ENCODE measurements around the gene TEX36.
"Not testable (repeated sequence)": the region's sequence is repeated elsewhere in the genome, so short reads cannot be mapped to it uniquely, and the experiment has no call there.

Gene TEX36, protein sequence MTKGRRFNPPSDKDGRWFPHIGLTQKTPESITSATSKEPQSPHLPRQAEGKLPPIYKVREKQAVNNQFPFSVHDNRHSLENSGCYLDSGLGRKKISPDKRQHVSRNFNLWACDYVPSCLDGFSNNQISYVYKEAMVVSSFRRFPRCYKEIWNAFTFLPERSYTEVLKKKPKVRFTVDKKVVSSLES

DNA sequence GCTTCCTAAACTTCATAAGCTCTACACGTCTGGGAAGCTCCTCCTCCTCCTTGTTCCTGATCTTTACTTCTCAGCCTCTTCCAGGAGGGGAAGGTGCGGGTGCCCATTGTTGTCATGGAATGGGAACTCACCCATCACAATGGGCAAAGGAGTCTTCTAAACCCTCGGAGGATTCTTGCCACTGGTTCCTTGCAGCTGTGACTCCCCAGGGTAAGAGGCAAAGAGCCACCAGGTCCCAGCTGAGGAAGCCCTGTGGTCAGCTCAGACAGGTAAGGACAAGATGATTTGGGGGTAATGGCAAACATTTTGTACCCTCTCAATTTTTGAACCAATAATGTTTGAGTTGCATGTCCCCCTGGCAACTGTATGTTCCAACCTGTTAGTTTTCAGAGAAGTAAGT, at the start of gene TEX36:
TSS of gene TEX36 (minus strand) at position 101 of the 400 bp plus-strand sequence. CDS start 174 bp downstream, outside the sequence.
- no peak within 1 kb of the TSS for H3K27ac ChIP-seq (ENCODE audit: low read length)
- peaks cover 0 to 2% of the 10 kb centered on the region in 2 donors for H3K27me3 ChIP-seq (ENCODE audit: control insufficient read depth in 1 of 2, insufficient read depth in 2 of 2, low read length in 2 of 2)
- no peaks in the 10 kb centered on the region for H3K36me3 ChIP-seq (ENCODE audit: control insufficient read depth in 2 of 2, insufficient read depth in 2 of 2, low read length in 2 of 2)
- no peaks in the 10 kb centered on the region for H3K9me3 ChIP-seq (ENCODE audit: control insufficient read depth in 2 of 2, low read length in 2 of 2)
- no peak within 1 kb of the TSS for H3K4me3 ChIP-seq (ENCODE audit: low read length in 2 of 2)
- H3K9ac ChIP-seq (ENCODE audit: low read length in 2 of 2): no peak within 1 kb of the TSS
- peaks cover 3% of the 10 kb centered on the region for H3K4me1 ChIP-seq (ENCODE audit: control insufficient read depth, insufficient read depth, low read length)

DNA sequence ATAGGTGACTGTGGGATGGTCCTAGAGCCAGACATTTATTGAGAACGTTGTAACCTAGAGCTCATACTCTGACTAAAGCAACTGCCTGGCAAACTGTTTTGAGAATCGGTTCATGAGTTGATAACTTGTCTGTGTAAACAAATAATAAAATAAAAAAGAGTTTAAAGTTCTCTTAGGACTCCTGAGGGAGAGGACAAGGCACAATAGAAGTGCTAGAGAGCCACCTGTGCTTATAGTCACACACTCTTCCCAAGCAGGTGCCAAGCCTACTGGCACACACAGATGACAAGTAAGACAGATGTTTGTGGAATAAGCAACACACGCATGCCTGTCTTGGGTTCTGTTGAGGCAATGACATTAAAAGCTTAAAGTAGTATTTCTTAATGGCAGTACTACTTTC, 44.5 kb upstream of the TEX36 start:
- Histone ChIP-seq H3K27ac (ENCODE audit: low read length) (no peak overlapping the region), H3K36me3 (ENCODE audit: control insufficient read depth in 2 of 2, insufficient read depth in 2 of 2, low read length in 2 of 2) (peaks cover 67 to 80% of the 10 kb centered on the region in 2 donors), H3K4me3 (ENCODE audit: low read length in 2 of 2) (no peak overlapping the region), H3K9me3 (ENCODE audit: control insufficient read depth in 2 of 2, low read length in 2 of 2) (no peaks in the 10 kb centered on the region), H3K27me3 (ENCODE audit: control insufficient read depth in 1 of 2, insufficient read depth in 2 of 2, low read length in 2 of 2) (no peaks in the 10 kb centered on the region), H3K4me1 (ENCODE audit: control insufficient read depth, insufficient read depth, low read length) (no peaks in the 10 kb centered on the region), H3K9ac (ENCODE audit: low read length in 2 of 2) (no peak overlapping the region)

DNA sequence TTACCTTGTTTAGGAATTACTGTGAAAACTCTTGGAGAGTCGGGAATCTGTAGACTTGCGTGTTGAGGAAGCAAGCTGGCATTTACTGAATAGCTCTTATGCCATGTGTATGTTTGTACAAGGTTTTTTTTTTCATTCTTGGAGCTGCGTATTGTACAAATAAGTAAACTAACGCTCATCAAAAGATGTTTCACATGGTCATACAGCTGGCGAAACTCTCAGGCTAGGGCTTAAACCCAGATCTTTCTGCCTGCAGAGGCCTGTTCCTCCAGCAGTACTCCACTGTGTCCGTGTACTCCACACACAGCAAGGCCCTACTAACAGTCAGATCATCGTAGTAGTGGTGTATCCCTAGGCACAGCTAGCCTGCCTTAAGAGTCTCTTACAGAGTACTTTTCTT, 44.0 kb upstream of the TEX36 start:
- H3K36me3 ChIP-seq (ENCODE audit: control insufficient read depth in 2 of 2, insufficient read depth in 2 of 2, low read length in 2 of 2): peaks cover 65 to 80% of the 10 kb centered on the region in 2 donors
- H3K9me3 ChIP-seq (ENCODE audit: control insufficient read depth in 2 of 2, low read length in 2 of 2): no peaks in the 10 kb centered on the region
- no peak overlapping the region for H3K9ac ChIP-seq (ENCODE audit: low read length in 2 of 2)
- H3K27me3 ChIP-seq (ENCODE audit: control insufficient read depth in 1 of 2, insufficient read depth in 2 of 2, low read length in 2 of 2): no peaks in the 10 kb centered on the region
- H3K4me3 ChIP-seq (ENCODE audit: low read length in 2 of 2): no peak overlapping the region
- H3K27ac ChIP-seq (ENCODE audit: low read length): no peak overlapping the region
- H3K4me1 ChIP-seq (ENCODE audit: control insufficient read depth, insufficient read depth, low read length): no peaks in the 10 kb centered on the region

DNA sequence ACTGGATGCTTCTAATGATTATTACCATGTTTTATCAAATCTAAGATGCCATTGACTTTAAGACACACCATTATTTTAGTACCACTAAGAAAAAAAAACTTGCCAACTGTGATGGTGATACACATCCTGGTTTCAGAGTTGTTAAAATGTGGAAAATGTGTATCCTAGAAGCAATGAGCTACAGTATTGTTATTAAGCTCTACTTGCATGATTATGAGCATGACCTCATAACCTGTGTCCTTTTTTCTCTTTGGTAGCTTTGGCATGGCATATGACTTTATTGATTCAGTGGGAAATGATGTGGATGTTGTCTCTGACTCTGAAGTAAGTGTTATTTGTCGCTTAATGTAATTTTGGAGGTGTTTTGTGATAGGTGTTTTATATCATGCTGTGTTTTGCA, 39.8 kb upstream of the TEX36 start:
- H3K9ac ChIP-seq (ENCODE audit: low read length in 2 of 2): no peak overlapping the region
- peaks cover 39 to 50% of the 10 kb centered on the region in 2 donors for H3K36me3 ChIP-seq (ENCODE audit: control insufficient read depth in 2 of 2, insufficient read depth in 2 of 2, low read length in 2 of 2)

DNA sequence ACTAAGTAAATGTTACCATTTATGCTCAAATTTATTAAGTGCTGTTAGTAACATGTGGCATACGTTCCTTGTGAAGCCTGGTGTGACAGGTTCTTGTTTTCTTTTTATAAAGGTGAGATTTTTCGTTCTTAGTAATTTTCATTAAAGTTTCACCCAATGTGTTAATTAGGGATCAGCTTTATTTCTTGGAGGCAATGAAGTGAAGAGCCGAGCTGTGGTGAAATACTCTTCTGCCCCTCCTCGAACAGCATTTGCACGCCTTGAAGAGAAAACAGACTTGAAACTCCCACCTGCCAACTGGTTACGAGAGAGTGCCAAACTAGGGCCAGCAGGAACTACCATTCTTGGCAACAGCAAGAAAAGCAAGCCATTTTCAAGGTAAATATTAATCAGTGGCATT, 38.1 kb upstream of the TEX36 start:
- Histone ChIP-seq H3K27me3 (ENCODE audit: control insufficient read depth in 1 of 2, insufficient read depth in 2 of 2, low read length in 2 of 2) (no peaks in the 10 kb centered on the region), H3K4me1 (ENCODE audit: control insufficient read depth, insufficient read depth, low read length) (peaks cover 18% of the 10 kb centered on the region), H3K27ac (ENCODE audit: low read length) (no peak overlapping the region), H3K36me3 (ENCODE audit: control insufficient read depth in 2 of 2, insufficient read depth in 2 of 2, low read length in 2 of 2) (peaks cover 27 to 36% of the 10 kb centered on the region in 2 donors), H3K4me3 (ENCODE audit: low read length in 2 of 2) (no peak overlapping the region), H3K9ac (ENCODE audit: low read length in 2 of 2) (no peak overlapping the region), H3K9me3 (ENCODE audit: control insufficient read depth in 2 of 2, low read length in 2 of 2) (no peaks in the 10 kb centered on the region)

More for the DNA sequence above, 39.8 kb upstream of the TEX36 start:
- H3K27me3 ChIP-seq (ENCODE audit: control insufficient read depth in 1 of 2, insufficient read depth in 2 of 2, low read length in 2 of 2): no peaks in the 10 kb centered on the region
- peaks cover 18% of the 10 kb centered on the region for H3K4me1 ChIP-seq (ENCODE audit: control insufficient read depth, insufficient read depth, low read length)
- no peak overlapping the region for H3K4me3 ChIP-seq (ENCODE audit: low read length in 2 of 2)
- no peaks in the 10 kb centered on the region for H3K9me3 ChIP-seq (ENCODE audit: control insufficient read depth in 2 of 2, low read length in 2 of 2)
- H3K27ac ChIP-seq (ENCODE audit: low read length): no peak overlapping the region

DNA sequence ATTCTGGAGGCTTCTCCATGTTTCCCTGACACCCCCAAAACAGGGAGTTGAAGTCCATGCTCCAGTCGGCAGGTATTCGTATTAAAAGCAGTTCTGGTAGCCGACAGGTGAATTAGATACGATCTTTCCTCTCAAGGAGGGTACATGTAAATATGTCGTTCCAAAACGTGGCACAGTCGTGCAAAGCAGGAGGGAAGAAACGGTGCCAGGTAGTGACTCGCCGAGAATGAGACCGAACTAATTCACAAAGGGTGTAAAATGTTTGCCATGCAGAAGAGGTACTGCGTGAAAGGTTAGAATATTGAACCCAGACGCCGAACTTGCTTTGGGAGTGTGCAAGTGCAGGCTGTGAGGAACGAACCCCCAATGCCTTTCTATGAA, 37.0 kb upstream of the TEX36 start:
- H3K4me1 ChIP-seq (ENCODE audit: control insufficient read depth, insufficient read depth, low read length): peaks cover 18% of the 10 kb centered on the region
- peak overlapping the region; percentile 89 to 99 for H3K9ac ChIP-seq (ENCODE audit: low read length in 2 of 2)
- H3K9me3 ChIP-seq (ENCODE audit: control insufficient read depth in 2 of 2, low read length in 2 of 2): no peaks in the 10 kb centered on the region
- H3K36me3 ChIP-seq (ENCODE audit: control insufficient read depth in 2 of 2, insufficient read depth in 2 of 2, low read length in 2 of 2): peaks cover 19 to 28% of the 10 kb centered on the region in 2 donors
- H3K27me3 ChIP-seq (ENCODE audit: control insufficient read depth in 1 of 2, insufficient read depth in 2 of 2, low read length in 2 of 2): no peaks in the 10 kb centered on the region
- H3K27ac ChIP-seq (ENCODE audit: low read length): peak overlapping the region; percentile 84
- peak overlapping the region; percentile 94 to 99 for H3K4me3 ChIP-seq (ENCODE audit: low read length in 2 of 2)

DNA sequence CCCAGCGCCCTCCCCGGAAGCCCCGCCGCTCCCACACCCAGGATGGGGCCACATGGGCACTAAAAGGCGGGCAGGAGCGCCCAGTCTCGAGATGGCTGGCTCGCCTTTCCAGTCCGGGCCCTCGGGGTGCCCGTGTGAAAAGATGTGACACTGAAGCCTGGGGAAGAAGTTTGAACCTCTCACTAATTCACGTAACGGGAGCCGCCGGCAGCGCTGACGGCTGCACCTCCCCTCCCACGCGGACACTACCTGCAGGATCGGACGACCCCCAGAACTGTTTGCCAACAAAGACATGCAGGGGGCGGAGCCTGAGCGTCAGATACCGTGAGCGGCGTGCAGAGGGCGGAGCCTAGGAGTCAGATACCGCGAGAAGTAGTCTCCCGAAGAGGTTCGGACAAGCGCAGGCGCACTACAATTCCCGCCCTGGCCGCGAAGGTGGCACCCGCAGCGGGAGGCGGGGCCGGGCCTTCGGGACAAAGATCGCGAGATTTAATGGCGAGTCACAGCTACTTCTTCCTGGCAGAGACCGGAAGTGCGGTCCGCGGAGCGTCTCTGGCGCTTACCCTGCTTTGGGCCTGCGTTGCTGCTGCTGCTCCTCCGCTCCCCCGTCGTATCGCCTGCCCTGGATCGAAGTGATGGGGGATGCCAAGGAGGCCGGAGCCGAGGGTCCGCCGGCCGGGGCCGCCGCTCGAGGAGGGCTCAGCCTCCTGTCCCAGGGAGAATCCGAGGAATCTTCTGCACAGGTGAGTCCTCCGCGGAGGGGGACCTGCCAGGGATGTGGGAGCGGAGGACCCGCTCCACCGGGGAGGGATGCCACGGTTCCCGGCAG, 36.4 kb upstream of the TEX36 start, which contains the start of gene EDRF1:
TSS of gene EDRF1 (plus strand) at position 537 of the 829 bp plus-strand sequence. CDS start at position 636, 99 bp downstream.
- peak within 1 kb of the TSS; percentile 90 to 99 for H3K9ac ChIP-seq (ENCODE audit: low read length in 2 of 2)
- peaks cover 13 to 22% of the 10 kb centered on the region in 2 donors for H3K36me3 ChIP-seq (ENCODE audit: control insufficient read depth in 2 of 2, insufficient read depth in 2 of 2, low read length in 2 of 2)
- H3K4me3 ChIP-seq (ENCODE audit: low read length in 2 of 2): peak within 1 kb of the TSS; percentile 94 to 99
- H3K9me3 ChIP-seq (ENCODE audit: control insufficient read depth in 2 of 2, low read length in 2 of 2): no peaks in the 10 kb centered on the region
- H3K27ac ChIP-seq (ENCODE audit: low read length): peak within 1 kb of the TSS; percentile 84
- H3K4me1 ChIP-seq (ENCODE audit: control insufficient read depth, insufficient read depth, low read length): peaks cover 18% of the 10 kb centered on the region
- H3K27me3 ChIP-seq (ENCODE audit: control insufficient read depth in 1 of 2, insufficient read depth in 2 of 2, low read length in 2 of 2): no peaks in the 10 kb centered on the region

DNA sequence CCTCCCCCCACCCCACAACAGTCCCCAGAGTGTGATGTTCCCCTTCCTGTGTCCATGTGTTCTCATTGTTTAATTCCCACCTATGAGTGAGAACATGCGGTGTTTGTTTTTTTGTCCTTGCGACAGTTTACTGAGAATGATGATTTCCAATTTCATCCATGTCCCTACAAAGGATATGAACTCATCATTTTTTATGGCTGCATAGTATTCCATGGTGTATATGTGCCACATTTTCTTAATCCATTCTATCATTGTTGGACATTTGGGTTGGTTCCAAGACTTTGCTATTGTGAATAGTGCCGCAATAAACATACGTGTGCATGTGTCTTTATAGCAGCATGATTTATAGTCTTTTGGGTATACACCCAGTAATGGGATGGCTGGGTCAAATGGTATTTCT, 31.8 kb upstream of the TEX36 start:
- not testable (repeated sequence) for H3K9ac ChIP-seq (ENCODE audit: low read length in 2 of 2); H3K27ac ChIP-seq (ENCODE audit: low read length)

DNA sequence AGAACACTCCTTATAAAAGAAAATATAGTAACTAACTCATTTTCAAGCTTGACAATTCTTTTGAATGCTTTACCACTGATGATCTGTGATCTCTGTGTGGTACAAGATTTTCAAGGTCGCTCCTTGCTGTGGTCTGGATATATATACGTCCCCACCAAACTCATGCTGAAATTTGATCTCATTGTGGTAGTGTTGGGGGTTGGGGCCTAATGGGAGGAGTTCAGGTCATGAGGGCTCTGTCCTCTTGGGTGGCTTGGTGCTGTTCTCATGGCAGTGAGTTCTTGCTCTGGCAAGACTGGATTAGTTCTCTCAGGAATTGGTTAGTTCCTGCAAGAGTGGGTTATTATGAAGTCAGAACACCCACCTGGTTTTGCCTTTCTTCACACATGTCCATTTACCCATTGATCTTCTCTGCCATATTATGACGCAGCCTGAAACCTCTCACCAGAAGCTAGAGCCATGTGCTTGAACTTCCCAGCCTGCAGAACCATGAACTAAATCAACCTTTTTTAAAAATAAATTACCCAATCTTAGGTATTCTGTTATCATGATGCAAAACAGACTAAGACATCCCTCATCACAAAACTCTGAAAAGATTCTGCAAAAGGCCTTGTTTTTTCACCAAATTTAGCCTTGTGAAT, 28.3 kb upstream of the TEX36 start:
- H3K27me3 ChIP-seq (ENCODE audit: control insufficient read depth in 1 of 2, insufficient read depth in 2 of 2, low read length in 2 of 2): no peaks in the 10 kb centered on the region
- no peak overlapping the region for H3K27ac ChIP-seq (ENCODE audit: low read length)
- no peaks in the 10 kb centered on the region for H3K36me3 ChIP-seq (ENCODE audit: control insufficient read depth in 2 of 2, insufficient read depth in 2 of 2, low read length in 2 of 2)
- H3K4me3 ChIP-seq (ENCODE audit: low read length in 2 of 2): no peak overlapping the region
- no peaks in the 10 kb centered on the region for H3K9me3 ChIP-seq (ENCODE audit: control insufficient read depth in 2 of 2, low read length in 2 of 2)
- peaks cover 7% of the 10 kb centered on the region for H3K4me1 ChIP-seq (ENCODE audit: control insufficient read depth, insufficient read depth, low read length)
- H3K9ac ChIP-seq (ENCODE audit: low read length in 2 of 2): no peak overlapping the region

More for the DNA sequence above, 31.8 kb upstream of the TEX36 start:
- not testable (repeated sequence) for H3K36me3 ChIP-seq (ENCODE audit: control insufficient read depth in 2 of 2, insufficient read depth in 2 of 2, low read length in 2 of 2); H3K27me3 ChIP-seq (ENCODE audit: control insufficient read depth in 1 of 2, insufficient read depth in 2 of 2, low read length in 2 of 2); H3K4me1 ChIP-seq (ENCODE audit: control insufficient read depth, insufficient read depth, low read length); H3K9me3 ChIP-seq (ENCODE audit: control insufficient read depth in 2 of 2, low read length in 2 of 2); H3K4me3 ChIP-seq (ENCODE audit: low read length in 2 of 2)

DNA sequence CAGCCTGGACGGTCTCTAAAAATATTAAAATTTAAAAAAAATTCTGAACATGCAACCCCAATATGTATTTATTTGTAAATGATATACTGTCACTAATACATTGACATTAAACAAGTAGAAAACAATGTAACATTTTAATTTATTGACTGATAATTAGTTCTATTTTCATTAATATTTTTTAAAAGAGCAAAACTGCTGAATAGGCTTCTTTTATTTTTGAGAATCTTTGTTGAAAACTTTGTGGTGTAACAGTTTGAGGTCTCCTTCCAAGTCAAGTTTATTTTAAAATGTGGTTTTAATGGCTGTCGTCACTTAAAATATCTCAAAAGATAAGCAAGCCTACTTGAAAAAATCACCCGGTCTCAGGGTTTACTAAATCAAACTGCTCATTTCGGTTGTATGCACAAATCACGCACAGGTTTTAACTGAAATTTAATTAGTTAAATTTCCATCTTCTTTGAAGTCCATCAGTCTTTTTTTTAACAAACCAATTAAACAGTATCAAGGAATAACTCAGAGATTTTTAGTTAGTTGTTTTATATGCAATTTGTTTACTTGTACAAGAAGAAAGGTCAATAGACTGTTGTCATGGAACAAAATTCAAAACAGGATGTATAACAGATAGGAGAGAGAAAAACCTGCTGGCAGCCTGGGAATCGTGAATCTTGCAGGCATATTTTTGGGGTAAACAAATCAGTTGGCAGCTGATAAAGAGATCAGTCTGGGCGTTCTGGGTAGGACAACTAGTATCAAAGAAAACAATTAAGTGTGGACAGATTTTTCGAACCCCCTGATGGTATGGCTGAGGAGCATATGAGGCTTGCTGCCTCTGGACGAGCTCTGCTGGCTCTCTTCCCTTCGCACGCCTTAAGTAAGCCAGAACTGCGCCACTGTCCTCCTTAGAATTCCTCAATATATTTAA, 26.9 kb upstream of the TEX36 start:
- no peaks in the 10 kb centered on the region for H3K27me3 ChIP-seq (ENCODE audit: control insufficient read depth in 1 of 2, insufficient read depth in 2 of 2, low read length in 2 of 2)
- H3K4me1 ChIP-seq (ENCODE audit: control insufficient read depth, insufficient read depth, low read length): peaks cover 7% of the 10 kb centered on the region
- no peak overlapping the region for H3K27ac ChIP-seq (ENCODE audit: low read length)
- H3K36me3 ChIP-seq (ENCODE audit: control insufficient read depth in 2 of 2, insufficient read depth in 2 of 2, low read length in 2 of 2): no peaks in the 10 kb centered on the region
- H3K9ac ChIP-seq (ENCODE audit: low read length in 2 of 2): no peak overlapping the region
- H3K9me3 ChIP-seq (ENCODE audit: control insufficient read depth in 2 of 2, low read length in 2 of 2): no peaks in the 10 kb centered on the region
- peak overlapping the region in 1 of 2 donors; percentile 40 for H3K4me3 ChIP-seq (ENCODE audit: low read length in 2 of 2)
